ENCODE results near the gene NOS1AP. TPM values are rescaled to one million over a fixed set of nuclear protein-coding genes. Genes with fewer than 3 reads are reported as not detected.
"Not testable (repeated sequence)": the region's sequence is repeated elsewhere in the genome, so short reads cannot be mapped to it uniquely, and the experiment has no call there.

NOS1AP gene
- total and polyA plus RNA-seq, 12 donors = 0.37 to 12.0 (median 3.1) TPM

GRCh38 chr1:162040657-162041056 is 28.8 kb upstream of the NOS1AP start:
- H3K4me1 ChIP-seq (replicated peaks in 1 of 2) = no peaks in the 10 kb centered on the region
- peaks cover 5% of the 10 kb centered on the region for H3K27me3 ChIP-seq
- H3K4me3 ChIP-seq = no peak overlapping the region
- H3K27ac ChIP-seq = no peak overlapping the region
- no peaks in the 10 kb centered on the region for H3K36me3 ChIP-seq (replicated peaks in 1 of 2)
- no peak for DNase-seq
- intact Hi-C loops (cut with DNase I) = no loop called here
- H3K9me3 ChIP-seq (replicated peaks in 1 of 3) = no peaks in the 10 kb centered on the region
- no peak for TF ChIP-seq POLR2A (IDR thresholded peaks at IDR 0.05)
- TF ChIP-seq, protein P1, sequence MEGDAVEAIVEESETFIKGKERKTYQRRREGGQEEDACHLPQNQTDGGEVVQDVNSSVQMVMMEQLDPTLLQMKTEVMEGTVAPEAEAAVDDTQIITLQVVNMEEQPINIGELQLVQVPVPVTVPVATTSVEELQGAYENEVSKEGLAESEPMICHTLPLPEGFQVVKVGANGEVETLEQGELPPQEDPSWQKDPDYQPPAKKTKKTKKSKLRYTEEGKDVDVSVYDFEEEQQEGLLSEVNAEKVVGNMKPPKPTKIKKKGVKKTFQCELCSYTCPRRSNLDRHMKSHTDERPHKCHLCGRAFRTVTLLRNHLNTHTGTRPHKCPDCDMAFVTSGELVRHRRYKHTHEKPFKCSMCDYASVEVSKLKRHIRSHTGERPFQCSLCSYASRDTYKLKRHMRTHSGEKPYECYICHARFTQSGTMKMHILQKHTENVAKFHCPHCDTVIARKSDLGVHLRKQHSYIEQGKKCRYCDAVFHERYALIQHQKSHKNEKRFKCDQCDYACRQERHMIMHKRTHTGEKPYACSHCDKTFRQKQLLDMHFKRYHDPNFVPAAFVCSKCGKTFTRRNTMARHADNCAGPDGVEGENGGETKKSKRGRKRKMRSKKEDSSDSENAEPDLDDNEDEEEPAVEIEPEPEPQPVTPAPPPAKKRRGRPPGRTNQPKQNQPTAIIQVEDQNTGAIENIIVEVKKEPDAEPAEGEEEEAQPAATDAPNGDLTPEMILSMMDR (IDR thresholded peaks at IDR 0.05) = peak; percentile 14 to 30 (median 22)

DNA sequence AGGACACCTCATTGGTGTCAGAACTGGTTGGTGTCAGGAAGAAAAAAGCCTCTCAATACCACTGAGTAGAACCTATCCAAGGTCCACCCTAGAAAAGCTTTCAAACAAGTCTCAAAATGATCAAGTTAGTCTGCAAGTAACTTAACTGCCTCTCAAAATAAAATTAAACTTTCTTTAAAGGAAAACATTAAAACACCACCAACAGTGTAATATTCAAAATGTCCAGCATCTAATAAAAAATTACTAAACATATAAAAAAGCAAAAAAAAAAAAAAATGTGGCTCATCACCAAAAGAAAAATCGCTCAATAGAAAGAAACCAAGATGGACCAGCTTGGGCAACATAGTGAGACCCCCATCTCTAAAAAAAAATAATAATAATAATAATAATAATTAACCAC is 27.1 kb upstream of the NOS1AP start:
- no peaks in the 10 kb centered on the region for H3K36me3 ChIP-seq (replicated peaks in 1 of 2)
- H3K27me3 ChIP-seq = peaks cover 5% of the 10 kb centered on the region
- H3K27ac ChIP-seq = no peak overlapping the region
- no peak for TF ChIP-seq POLR2A (IDR thresholded peaks at IDR 0.05)
- TF ChIP-seq, protein P1 (IDR thresholded peaks at IDR 0.05) = no peak
- no peaks in the 10 kb centered on the region for H3K9me3 ChIP-seq (replicated peaks in 1 of 3)
- DNase-seq = no peak
- no peak overlapping the region for H3K4me3 ChIP-seq
- WGBS, 4 donors = 79 to 92% (median 85%) methylated on average over 1 of the region's 1 CpG
- no peaks in the 10 kb centered on the region for H3K4me1 ChIP-seq (replicated peaks in 1 of 2)
- intact Hi-C loops (cut with DNase I) = no loop called here

DNA sequence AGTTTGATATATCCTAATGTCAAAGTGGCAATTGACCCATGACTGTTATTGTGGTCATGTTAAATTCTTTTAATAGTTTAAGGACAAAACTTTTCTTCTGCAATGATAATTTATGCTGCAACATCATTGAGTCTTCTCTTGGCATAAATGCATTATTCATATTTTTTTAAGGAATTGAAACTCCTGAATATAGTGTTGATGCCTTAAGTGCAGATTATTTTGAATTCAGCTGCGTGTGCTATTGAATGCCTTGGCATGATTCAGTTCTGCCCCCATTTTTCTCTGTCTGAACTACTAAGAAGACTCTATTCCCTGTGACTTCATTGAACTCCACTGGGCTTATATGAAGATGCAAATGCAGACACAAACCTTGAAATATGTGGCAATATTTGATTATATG is 22.6 kb upstream of the NOS1AP start:
- Histone ChIP-seq H3K36me3 (replicated peaks in 1 of 2) (no peaks in the 10 kb centered on the region), H3K27me3 (peaks cover under 1% of the 10 kb centered on the region), H3K4me1 (replicated peaks in 1 of 2) (no peaks in the 10 kb centered on the region), H3K27ac (no peak overlapping the region), H3K9me3 (replicated peaks in 1 of 3) (no peaks in the 10 kb centered on the region), H3K4me3 (no peak overlapping the region)
- DNase-seq = no peak
- 54 to 69% (median 62%) methylated on average over 1 of the region's 1 CpG for WGBS, 4 donors
- no peak for TF ChIP-seq POLR2A (IDR thresholded peaks at IDR 0.05)
- TF ChIP-seq, protein P1 (IDR thresholded peaks at IDR 0.05) = no peak
- intact Hi-C loops (cut with DNase I) = no loop called here

- H3K4me1 ChIP-seq (replicated peaks in 1 of 2); H3K4me3 ChIP-seq; H3K27me3 ChIP-seq; intact Hi-C loops (cut with DNase I); DNase-seq; H3K27ac ChIP-seq; H3K36me3 ChIP-seq (replicated peaks in 1 of 2); H3K9me3 ChIP-seq (replicated peaks in 1 of 3): not testable (repeated sequence)
- 91 to 97% (median 96%) methylated on average over 3 of the region's 3 CpGs for WGBS, 4 donors
Observed at GRCh38 chr1:162053949-162054348, 15.5 kb upstream of the NOS1AP start.

- Histone ChIP-seq H3K4me3 (no peak overlapping the region), H3K36me3 (replicated peaks in 1 of 2) (no peaks in the 10 kb centered on the region), H3K27ac (no peak overlapping the region), H3K27me3 (no peaks in the 10 kb centered on the region), H3K9me3 (replicated peaks in 1 of 3) (no peaks in the 10 kb centered on the region), H3K4me1 (replicated peaks in 1 of 2) (no peaks in the 10 kb centered on the region)
- no peak for DNase-seq
- TF ChIP-seq, protein P1 (IDR thresholded peaks at IDR 0.05) = no peak
- no peak for TF ChIP-seq POLR2A (IDR thresholded peaks at IDR 0.05)
- intact Hi-C loops (cut with DNase I) = loop anchor here (5.0 kb wide), 2 partner anchors 217 to 222 kb away; no protein-coding TSS in a partner anchor
- WGBS, 4 donors = 41 to 68% (median 54%) methylated on average over 3 of the region's 3 CpGs
Observed at GRCh38 chr1:162055062-162055461, 14.4 kb upstream of the NOS1AP start.
